Tibial nerve (tissue), 4 donors: ENCODE results near the gene CCDC61. TPM values are rescaled to one million over a fixed set of nuclear protein-coding genes. Genes with fewer than 3 reads are reported as not detected.
A peak's percentile ranks its signal among the peaks of the same experiment; 100 is the strongest.

Source experiments
- DNase-seq, 2 donors: peaks; one replicate each; pipeline ENCODE4 v3.0.0-alpha.2; 2019; ENCODE audit warnings: low spot score in 2 of 2
- H3K27ac ChIP-seq, 4 donors: fragments of 200-600 bp; sonication (generic) in 3 of 4; one replicate each; pipeline ENCODE4 v1.5.1; 2017 to 2019; ENCODE audit warnings: mild to moderate bottlenecking in 1 of 4
- H3K27me3 ChIP-seq, 2 donors: fragments of 200-600 bp; sonication (generic) in 1 of 2; one replicate each; pipeline versions ENCODE4 v1.5.1 to v1.6.0; 2017 to 2019
- H3K36me3 ChIP-seq, 3 donors: fragments of 200-600 bp; sonication (generic); one replicate each; pipeline ENCODE4 v1.5.1; 2018 to 2019
- H3K4me1 ChIP-seq, 4 donors: fragments of 200-600 bp; sonication (generic) in 3 of 4; one replicate each; pipeline ENCODE4 v1.5.1; 2017 to 2019
- H3K4me3 ChIP-seq, 4 donors: fragments of 200-600 bp; sonication (generic) in 3 of 4; one replicate each; pipeline ENCODE4 v1.5.1; 2017 to 2019; ENCODE audit warnings: mild to moderate bottlenecking in 1 of 4, moderate library complexity in 1 of 4
- H3K9me3 ChIP-seq, 4 donors: fragments of 200-600 bp; sonication (generic) in 3 of 4; one replicate each; pipeline ENCODE4 v1.5.1; 2017 to 2019
- EP300 ChIP-seq, 2 donors: sonication (generic); formaldehyde crosslinking; IDR thresholded peaks; one replicate each; pipeline ENCODE4 v1.6.1; 2017; ENCODE audit warnings: antibody characterized with exemption in 2 of 2, mild to moderate bottlenecking in 1 of 2
- POLR2A ChIP-seq, 2 donors: fragments of 450-650 bp; IDR thresholded peaks; one replicate each; pipeline ENCODE4 v1.6.1; 2017; ENCODE audit warnings: antibody characterized with exemption in 2 of 2, mild to moderate bottlenecking in 2 of 2, moderate library complexity in 2 of 2
- WGBS, 2 donors: methylation state at CpG; one replicate each; pipeline ENCODE4 v1.1.5; 2018; 5-methylcytosine and 5-hydroxymethylcytosine counted together
- total RNA-seq, 4 donors: library from RNA; depleted of rRNA; stranded (reverse); fragments of >200 nt; gene quantifications; one replicate each; pipeline ENCODE4 v1.1.0, GENCODE V29; 2016
- TF ChIP-seq, protein P1 (sequence below), 5 experiments: fragments of 200-600 bp in 3 of 5; fragments of 450-650 bp in 2 of 5; sonication (generic) in 3 of 5; IDR thresholded peaks; one replicate each; pipeline ENCODE4 v1.5.1; 2016 to 2019; ENCODE audit warnings: antibody characterized with exemption in 5 of 5, mild to moderate bottlenecking in 3 of 5, moderate library complexity in 2 of 5

Gene CCDC61
- total RNA-seq, 4 donors from 2014 or later: 16.2 to 31.4 (median 21.3) TPM

- Histone ChIP-seq H3K36me3 (no peaks in the 10 kb centered on the region), H3K27ac (no peak overlapping the region), H3K4me3 (no peak overlapping the region), H3K4me1 (peaks cover 0 to 12% (median 0%) of the 10 kb centered on the region in 4 donors), H3K9me3 (peaks cover 0 to 6% (median 0%) of the 10 kb centered on the region in 4 donors), H3K27me3 (peaks cover 0 to 80% of the 10 kb centered on the region in 2 donors)
- TF ChIP-seq, protein P1, sequence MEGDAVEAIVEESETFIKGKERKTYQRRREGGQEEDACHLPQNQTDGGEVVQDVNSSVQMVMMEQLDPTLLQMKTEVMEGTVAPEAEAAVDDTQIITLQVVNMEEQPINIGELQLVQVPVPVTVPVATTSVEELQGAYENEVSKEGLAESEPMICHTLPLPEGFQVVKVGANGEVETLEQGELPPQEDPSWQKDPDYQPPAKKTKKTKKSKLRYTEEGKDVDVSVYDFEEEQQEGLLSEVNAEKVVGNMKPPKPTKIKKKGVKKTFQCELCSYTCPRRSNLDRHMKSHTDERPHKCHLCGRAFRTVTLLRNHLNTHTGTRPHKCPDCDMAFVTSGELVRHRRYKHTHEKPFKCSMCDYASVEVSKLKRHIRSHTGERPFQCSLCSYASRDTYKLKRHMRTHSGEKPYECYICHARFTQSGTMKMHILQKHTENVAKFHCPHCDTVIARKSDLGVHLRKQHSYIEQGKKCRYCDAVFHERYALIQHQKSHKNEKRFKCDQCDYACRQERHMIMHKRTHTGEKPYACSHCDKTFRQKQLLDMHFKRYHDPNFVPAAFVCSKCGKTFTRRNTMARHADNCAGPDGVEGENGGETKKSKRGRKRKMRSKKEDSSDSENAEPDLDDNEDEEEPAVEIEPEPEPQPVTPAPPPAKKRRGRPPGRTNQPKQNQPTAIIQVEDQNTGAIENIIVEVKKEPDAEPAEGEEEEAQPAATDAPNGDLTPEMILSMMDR (IDR thresholded peaks at IDR 0.05): no peak
- TF ChIP-seq EP300 (IDR thresholded peaks at IDR 0.05) (no peak), POLR2A (IDR thresholded peaks at IDR 0.05) (no peak)
- 90 to 97% methylated on average over 8 of the region's 8 CpGs for WGBS, 2 donors
- no peak for DNase-seq
Measured at GRCh38 chr19:45953676-45954075, 41.6 kb upstream of the CCDC61 start.

DNA sequence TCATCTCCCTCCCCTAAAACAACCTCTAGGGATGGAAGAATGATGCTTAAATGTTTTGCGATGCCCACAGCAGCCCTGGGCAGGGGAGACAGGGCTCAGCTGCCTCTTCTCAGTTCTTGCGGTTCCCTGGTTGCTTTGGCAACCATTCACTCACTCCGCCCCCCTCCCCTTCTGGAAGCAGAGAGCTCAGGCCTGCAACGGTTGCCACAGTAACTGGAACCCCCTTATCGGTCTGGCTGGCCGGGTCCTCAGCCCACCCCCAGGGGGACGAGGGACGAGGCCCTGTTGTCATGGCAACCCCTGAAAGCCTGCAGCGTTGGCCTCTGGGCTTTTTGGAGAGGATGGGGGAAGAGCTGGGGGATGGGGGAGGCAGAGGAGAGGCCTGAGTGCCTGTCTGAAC lies 41.1 kb upstream of the CCDC61 start:
- TF ChIP-seq POLR2A (IDR thresholded peaks at IDR 0.05) (no peak), EP300 (IDR thresholded peaks at IDR 0.05) (no peak)
- TF ChIP-seq, protein P1 (IDR thresholded peaks at IDR 0.05): no peak
- peaks cover 0 to 85% of the 10 kb centered on the region in 2 donors for H3K27me3 ChIP-seq
- no peak overlapping the region for H3K4me3 ChIP-seq
- no peaks in the 10 kb centered on the region for H3K36me3 ChIP-seq
- no peak overlapping the region for H3K27ac ChIP-seq
- peaks cover 0 to 6% (median 0%) of the 10 kb centered on the region in 4 donors for H3K9me3 ChIP-seq
- no peak for DNase-seq
- H3K4me1 ChIP-seq: peaks cover 0 to 12% (median 0%) of the 10 kb centered on the region in 4 donors
- 23% methylated on average over 8 to 9 of the region's 9 CpGs for WGBS, 2 donors

DNA sequence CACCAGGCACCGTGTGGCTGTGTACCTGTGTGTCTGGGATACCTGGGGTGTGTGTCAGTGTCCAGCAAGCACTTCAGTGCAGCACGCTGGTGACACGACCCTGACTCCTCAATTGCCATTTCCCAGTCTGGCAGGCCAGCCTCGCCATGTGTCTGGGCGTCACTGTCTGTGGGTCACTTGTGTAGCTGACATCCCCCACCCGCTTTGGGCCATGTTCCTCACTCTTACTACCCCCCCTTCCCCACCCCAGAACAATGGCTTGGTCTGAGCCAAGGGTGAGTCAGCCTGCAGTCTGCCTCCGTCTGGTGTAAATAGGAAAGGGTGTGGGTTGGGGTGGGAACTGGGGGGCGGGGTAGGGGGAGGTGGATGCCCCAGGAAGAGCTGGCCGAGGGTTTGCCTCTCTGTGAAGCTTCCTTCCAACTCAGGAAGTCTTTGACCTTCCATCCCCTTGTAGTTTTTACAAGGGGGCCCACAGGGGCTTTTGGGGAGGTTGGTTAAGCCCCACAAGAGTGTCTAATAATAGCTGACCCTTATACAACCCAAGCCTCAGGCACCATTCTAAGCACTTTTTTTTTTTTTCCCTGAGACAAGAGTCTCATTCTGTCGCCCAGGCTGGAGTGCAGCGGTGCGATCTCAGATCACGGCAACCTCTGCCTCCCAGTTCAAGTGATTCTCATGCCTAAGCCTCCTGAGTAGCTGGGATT lies 39.2 kb upstream of the CCDC61 start:
- Histone ChIP-seq H3K4me3 (no peak overlapping the region), H3K36me3 (no peaks in the 10 kb centered on the region), H3K27ac (no peak overlapping the region), H3K9me3 (peaks cover 0 to 6% (median 0%) of the 10 kb centered on the region in 4 donors), H3K4me1 (peaks cover 0 to 12% (median 0%) of the 10 kb centered on the region in 4 donors), H3K27me3 (peaks cover 0 to 88% of the 10 kb centered on the region in 2 donors)
- 18 to 29% methylated on average over 13 of the region's 13 CpGs for WGBS, 2 donors
- DNase-seq: peak in 1 of 2 donors; percentile 13
- TF ChIP-seq, protein P1 (IDR thresholded peaks at IDR 0.05): no peak
- peak in 1 of 2 donors; percentile 8 for TF ChIP-seq EP300 (IDR thresholded peaks at IDR 0.05)
- TF ChIP-seq POLR2A (IDR thresholded peaks at IDR 0.05): no peak

GRCh38 chr19:45958320-45958719 lies 36.9 kb upstream of the CCDC61 start:
- H3K27me3 ChIP-seq: peaks cover 0 to 66% of the 10 kb centered on the region in 2 donors
- no peak overlapping the region for H3K4me3 ChIP-seq
- WGBS, 2 donors: 87 to 93% methylated on average over 6 of the region's 6 CpGs
- peaks cover 0 to 5% (median 0%) of the 10 kb centered on the region in 4 donors for H3K4me1 ChIP-seq
- DNase-seq: no peak
- TF ChIP-seq POLR2A (IDR thresholded peaks at IDR 0.05) (no peak), EP300 (IDR thresholded peaks at IDR 0.05) (no peak)
- TF ChIP-seq, protein P1 (IDR thresholded peaks at IDR 0.05): no peak
- H3K9me3 ChIP-seq: peaks cover 0 to 6% (median 0%) of the 10 kb centered on the region in 4 donors
- no peaks in the 10 kb centered on the region for H3K36me3 ChIP-seq
- H3K27ac ChIP-seq: no peak overlapping the region

DNA sequence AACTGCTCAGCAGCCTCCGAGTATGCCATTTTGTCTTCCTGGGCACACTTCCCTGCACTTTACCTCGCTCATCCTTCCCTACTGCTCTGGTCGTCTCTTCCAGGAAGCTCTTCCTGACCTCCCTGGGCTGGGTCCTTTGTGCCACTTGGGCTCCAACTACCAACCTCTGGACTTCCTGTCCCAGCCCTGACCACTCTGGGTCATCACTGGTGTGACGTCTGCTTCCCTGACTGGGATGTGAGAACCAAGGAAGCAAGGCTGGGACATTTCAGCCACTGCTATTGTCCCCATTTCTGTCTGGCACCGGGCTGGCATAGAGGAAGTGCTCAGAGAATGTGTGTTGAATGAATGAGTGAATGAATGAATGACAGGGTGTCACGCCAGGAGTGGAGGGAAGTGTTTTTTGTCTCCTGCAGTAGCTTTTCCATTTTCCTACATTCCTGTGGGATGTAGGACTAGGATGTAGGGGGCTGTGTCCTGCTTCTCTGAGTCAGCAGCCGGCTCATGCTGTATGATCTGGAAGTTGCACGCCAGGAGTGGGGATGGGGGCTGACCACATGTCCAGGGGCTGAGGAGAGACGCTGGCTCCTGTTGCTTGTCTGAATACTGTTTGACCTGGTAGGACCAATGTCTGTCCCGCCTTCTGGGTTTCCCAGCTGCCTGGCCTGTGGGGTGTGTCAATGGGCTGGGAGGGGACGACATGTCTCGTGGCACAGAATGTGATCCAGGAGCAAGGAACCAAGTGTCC lies 36.3 kb upstream of the CCDC61 start:
- Histone ChIP-seq H3K4me3 (no peak overlapping the region), H3K9me3 (no peaks in the 10 kb centered on the region), H3K36me3 (no peaks in the 10 kb centered on the region), H3K27me3 (peaks cover 0 to 62% of the 10 kb centered on the region in 2 donors), H3K4me1 (peaks cover 0 to 5% (median 0%) of the 10 kb centered on the region in 4 donors), H3K27ac (no peak overlapping the region)
- TF ChIP-seq EP300 (IDR thresholded peaks at IDR 0.05) (no peak), POLR2A (IDR thresholded peaks at IDR 0.05) (no peak)
- TF ChIP-seq, protein P1 (IDR thresholded peaks at IDR 0.05): no peak
- 63 to 67% methylated on average over 12 of the region's 12 CpGs for WGBS, 2 donors
- DNase-seq: no peak
